ENCODE measurements around the gene TTC28. TPM values are rescaled to one million over a fixed set of nuclear protein-coding genes. Genes with fewer than 3 reads are reported as not detected.
"Not testable (repeated sequence)": the region's sequence is repeated elsewhere in the genome, so short reads cannot be mapped to it uniquely, and the experiment has no call there.

TTC28 gene
- total and polyA plus RNA-seq, 8 donors = 2.2 to 18.6 (median 11.5) TPM

GRCh38 chr22:28557184-28557583 is 122.5 kb downstream of the TTC28 start:
- Histone ChIP-seq H3K9me3 (no peaks in the 10 kb centered on the region), H3K4me3 (no peak overlapping the region), H3K27ac (no peak overlapping the region), H3K4me1 (peaks cover 0 to 6% (median 5%) of the 10 kb centered on the region in 3 donors), H3K36me3 (no peaks in the 10 kb centered on the region), H3K27me3 (no peaks in the 10 kb centered on the region)
- DNase-seq = no peak
- intact Hi-C loops (cut with DNase I) = no loop called here
- 97 to 98% methylated on average over 1 of the region's 1 CpG for WGBS, 2 donors
- FAIRE-seq = no peak
- no peak for TF ChIP-seq CTCF (IDR thresholded peaks at IDR 0.05)
- ATAC-seq = no peak

GRCh38 chr22:28553108-28553866 is 126.4 kb downstream of the TTC28 start:
- ATAC-seq; H3K9me3 ChIP-seq; intact Hi-C loops (cut with DNase I); H3K36me3 ChIP-seq; H3K4me3 ChIP-seq; H3K4me1 ChIP-seq; FAIRE-seq; H3K27ac ChIP-seq; H3K27me3 ChIP-seq: not testable (repeated sequence)
- WGBS, 2 donors = 98 to 99% methylated on average over 27 to 50 of the region's 51 CpGs
- peak in 1 of 6 donors; percentile 46 for DNase-seq

- no peaks in the 10 kb centered on the region for H3K4me1 ChIP-seq
- H3K36me3 ChIP-seq = no peaks in the 10 kb centered on the region
- no peak for FAIRE-seq
- no peaks in the 10 kb centered on the region for H3K9me3 ChIP-seq
- H3K27ac ChIP-seq = no peak overlapping the region
- DNase-seq = no peak
- H3K4me3 ChIP-seq = no peak overlapping the region
- H3K27me3 ChIP-seq = no peaks in the 10 kb centered on the region
- TF ChIP-seq CTCF (IDR thresholded peaks at IDR 0.05) = no peak
- intact Hi-C loops (cut with DNase I) = no loop called here
- peak in 1 of 4 donors; percentile 34 for ATAC-seq
- 92 to 93% methylated on average over 2 of the region's 2 CpGs for WGBS, 2 donors
Measured at GRCh38 chr22:28548406-28548805, 131.2 kb downstream of the TTC28 start.

DNA sequence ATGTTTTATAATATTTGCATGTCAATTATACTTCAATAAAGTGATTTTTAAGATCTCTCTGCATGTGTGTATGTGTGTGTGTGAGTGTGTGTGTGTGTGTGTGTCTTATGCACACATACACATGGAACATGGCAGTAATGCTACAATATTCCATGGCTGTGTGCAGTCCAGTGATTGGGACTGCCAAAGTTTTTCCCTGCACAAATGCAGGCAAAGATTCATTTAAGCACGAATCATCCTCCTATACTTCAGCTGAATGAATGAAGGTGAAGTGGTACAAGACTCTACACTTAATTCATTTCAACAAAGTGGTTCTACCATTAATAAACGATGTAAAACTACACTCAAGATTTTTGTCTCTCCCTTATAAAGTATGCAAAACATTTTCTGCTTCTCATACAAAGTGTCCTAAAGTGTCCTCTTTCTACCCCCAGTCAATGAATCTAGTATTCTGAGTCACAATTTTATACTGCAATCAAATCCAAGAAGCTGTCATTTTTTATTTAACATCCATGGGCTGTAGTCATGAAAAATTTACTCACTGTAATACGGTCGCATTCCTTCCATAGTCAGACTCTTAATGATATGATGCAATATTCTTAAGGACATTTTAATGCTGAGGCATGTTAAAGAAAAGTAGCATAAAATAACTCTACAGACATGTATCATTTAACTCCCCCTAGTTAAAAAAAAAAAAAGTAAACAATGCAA is 132.4 kb downstream of the TTC28 start:
- Histone ChIP-seq H3K9me3 (no peaks in the 10 kb centered on the region), H3K4me1 (no peaks in the 10 kb centered on the region), H3K36me3 (no peaks in the 10 kb centered on the region), H3K27me3 (no peaks in the 10 kb centered on the region), H3K27ac (no peak overlapping the region), H3K4me3 (no peak overlapping the region)
- no peak for TF ChIP-seq CTCF (IDR thresholded peaks at IDR 0.05)
- FAIRE-seq (no peak), ATAC-seq (peak in 1 of 4 donors; percentile 21), DNase-seq (no peak)
- WGBS, 2 donors = 64 to 74% methylated on average over 4 of the region's 4 CpGs
- intact Hi-C loops (cut with DNase I) = no loop called here

DNA sequence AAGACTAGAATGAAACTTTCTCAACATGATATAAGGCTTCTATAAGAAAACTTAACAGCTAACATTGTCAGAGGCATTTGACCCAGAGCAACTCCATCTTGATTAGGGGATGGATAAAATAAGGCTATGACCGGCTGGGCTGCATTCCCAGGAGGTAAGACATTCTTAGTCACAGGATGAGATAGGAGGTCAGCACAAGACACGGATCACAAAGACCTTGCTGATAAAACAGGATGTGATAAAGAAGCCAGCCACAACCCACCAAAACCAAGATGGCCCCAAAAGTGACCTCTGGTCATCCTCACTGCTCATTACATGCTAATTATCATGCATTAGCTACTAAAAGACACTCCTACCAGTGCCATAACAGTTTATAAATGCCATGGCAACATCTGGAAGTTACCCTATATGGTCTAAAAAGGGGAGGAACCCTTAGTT is 135.2 kb downstream of the TTC28 start:
- H3K4me1 ChIP-seq = no peaks in the 10 kb centered on the region
- H3K27ac ChIP-seq = no peak overlapping the region
- no peak for DNase-seq
- no peak for TF ChIP-seq CTCF (IDR thresholded peaks at IDR 0.05)
- H3K9me3 ChIP-seq = no peaks in the 10 kb centered on the region
- intact Hi-C loops (cut with DNase I) = no loop called here
- H3K4me3 ChIP-seq = no peak overlapping the region
- no peak for ATAC-seq
- no peak for FAIRE-seq
- H3K36me3 ChIP-seq = no peaks in the 10 kb centered on the region
- WGBS, 2 donors = 60 to 69% methylated on average over 2 of the region's 2 CpGs
- no peaks in the 10 kb centered on the region for H3K27me3 ChIP-seq
